Stimulated activated CD8-positive, alpha-beta memory T cell treated with anti-CD3 and anti-CD28 coated beads, Interleukin-7, amount 100 ng/mL, for 1 hour (primary cell): ENCODE measurements around the gene GABRB2.
"Not testable (repeated sequence)": the region's sequence is repeated elsewhere in the genome, so short reads cannot be mapped to it uniquely, and the experiment has no call there.

Experiments
- DNase-seq, 2 donors: peaks; one replicate each; pipeline ENCODE4 v3.0.0-alpha.2; 2020; ENCODE audit warnings: low read depth in 2 of 2

Gene GABRB2

DNA sequence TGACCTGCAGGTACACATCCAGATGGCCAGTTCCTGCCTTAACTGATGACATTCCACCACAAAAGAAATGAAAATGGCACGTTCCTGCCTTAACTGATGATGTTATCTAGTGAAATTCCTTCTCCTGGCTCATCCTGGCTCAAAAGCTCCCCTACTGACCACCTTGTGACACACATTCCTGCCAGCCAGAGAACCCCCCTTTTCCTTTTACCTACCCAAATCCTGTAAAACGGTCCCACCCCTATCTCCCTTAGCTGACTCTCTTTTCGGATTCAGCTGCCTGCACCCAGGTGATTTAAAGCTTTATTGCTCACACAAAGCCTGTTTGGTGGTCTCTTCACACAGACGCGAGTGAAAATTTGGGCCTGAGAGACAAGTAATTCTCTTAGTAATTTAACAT is 300.7 kb downstream of the GABRB2 start:
- not testable (repeated sequence) for DNase-seq
